GM19023 (cell line): Measurements from ENCODE around the gene ORAI2.
A peak's percentile ranks its signal among the peaks of the same experiment; 100 is the strongest.

Experiments used
- ATAC-seq: cut with Tn5 transposase; IDR thresholded peaks from one replicate; pipeline ENCODE4 v1.9.1; 2021; ENCODE audit warnings: mild to moderate bottlenecking, moderate library complexity; ENCODE audit not compliant: unreplicated experiment

Gene ORAI2

DNA sequence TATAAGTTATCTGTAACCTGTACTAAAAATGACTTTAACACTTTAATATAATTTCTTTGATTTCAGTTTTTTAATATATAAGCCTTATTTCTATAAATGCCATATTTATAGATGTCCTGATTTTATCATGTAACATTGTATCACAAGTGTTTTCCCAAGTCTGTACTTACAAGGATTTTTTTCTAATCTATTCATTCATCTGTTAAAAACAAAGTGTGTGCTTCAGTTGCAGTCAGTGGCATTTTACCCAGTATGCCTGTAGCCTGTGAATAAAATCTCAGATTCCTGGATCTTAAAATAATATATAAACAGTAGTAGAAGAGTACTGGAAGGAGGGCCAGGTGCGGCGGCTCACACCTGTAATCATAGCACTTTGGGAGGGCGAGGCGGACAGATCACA, 19.8 kb upstream of the ORAI2 start:
- ATAC-seq: no peak

- ATAC-seq: peak; percentile 41
These were observed 17.6 kb upstream of the ORAI2 start for GRCh38 chr7:102415685-102416225.

- ATAC-seq: no peak
These were observed 17.0 kb upstream of the ORAI2 start for GRCh38 chr7:102416406-102416805.

GRCh38 chr7:102417105-102417504, 16.3 kb upstream of the ORAI2 start:
- ATAC-seq: no peak

DNA sequence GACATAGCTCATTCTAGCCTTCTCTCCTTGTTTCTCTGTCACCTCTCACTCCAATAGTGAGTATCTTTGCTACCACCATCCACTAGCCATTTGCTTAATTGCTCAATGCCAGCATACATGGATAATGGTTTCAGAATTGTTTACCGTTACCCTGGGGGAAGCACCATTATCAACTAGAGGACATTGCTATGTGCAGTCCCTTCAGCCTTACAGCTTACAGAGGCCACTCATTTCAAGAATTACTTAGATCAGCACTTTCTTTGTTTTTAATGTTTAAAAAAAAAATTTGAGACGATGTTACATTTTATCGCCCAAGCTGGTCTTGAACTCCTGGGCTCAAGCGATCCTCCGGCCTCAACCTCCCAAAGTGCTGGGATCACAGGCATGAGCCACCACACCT, 14.8 kb upstream of the ORAI2 start:
- ATAC-seq: no peak

- no peak for ATAC-seq
These were observed 11.6 kb upstream of the ORAI2 start for GRCh38 chr7:102421706-102422240.

DNA sequence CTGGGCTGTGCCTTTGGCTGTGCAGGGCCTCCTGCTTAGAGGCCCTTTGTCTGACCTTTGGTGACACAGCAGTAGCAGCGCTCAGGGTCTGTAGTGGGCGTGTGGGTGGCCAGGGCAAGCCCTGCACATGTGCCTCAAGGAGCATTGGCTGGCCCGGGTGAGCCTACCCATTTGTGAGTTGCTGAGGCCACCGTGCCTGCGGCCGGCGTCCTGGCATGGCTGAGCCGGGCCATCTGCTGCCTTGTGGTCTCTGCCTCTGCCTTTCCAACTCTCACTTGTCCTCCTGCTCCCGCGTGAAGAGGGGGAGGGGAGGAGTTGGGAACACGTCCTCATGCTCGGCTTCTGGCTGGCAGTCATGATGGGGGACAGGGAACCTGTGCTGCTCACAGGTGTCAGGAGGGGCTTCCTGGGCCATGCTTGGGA, 9.2 kb upstream of the ORAI2 start:
- no peak for ATAC-seq

DNA sequence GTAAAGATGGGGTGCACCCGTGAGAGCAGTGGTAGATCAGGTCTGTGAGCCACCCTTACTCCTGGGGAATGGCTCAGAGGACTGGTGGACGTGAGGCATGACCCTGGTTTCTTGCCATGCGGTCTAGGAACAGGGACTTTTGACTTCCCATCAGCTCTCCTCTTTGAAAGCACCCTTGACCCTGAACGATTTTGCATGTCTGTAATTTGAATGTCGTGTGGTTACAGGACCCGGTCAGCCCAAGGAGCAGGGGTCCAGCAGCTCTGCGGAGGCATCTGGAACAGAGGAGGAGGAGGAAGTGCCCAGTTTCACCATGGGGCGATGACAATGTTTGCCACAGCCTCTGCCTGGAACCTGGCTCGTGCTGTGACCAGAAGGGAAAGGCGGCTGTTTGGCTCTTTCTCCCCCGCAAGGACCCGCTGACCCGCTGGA, 8.6 kb upstream of the ORAI2 start:
- ATAC-seq: no peak

DNA sequence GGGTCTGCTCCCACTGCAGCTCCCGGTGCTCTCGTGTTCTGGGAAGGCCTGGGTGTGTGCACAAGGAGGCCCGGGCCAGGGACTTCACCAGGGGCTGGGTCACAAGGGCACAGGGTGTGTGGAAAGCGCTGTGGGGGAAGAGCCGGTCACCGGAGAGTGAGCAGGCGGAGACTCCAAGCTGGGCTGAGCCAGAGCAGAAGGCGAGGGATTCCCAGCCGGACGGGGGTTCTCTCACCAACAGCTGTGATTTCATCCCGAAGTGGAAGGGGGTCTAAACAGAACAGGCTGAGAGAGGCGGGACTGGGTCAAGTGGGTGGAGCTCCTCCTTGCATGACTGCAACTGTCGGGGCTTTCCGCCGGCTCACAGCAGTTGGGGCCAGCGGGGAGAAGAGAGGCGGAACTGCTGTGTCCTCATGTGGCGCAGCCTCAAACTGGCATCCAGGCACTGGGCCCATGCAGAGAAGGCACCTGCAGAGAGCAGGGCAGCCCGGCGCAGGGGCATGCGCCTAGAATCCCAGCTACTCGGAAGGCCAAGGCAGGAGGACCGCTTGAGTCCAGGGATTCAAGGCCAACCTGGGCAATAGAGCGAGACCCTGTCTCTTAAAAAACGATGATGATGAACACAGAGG, 7.6 kb upstream of the ORAI2 start:
- ATAC-seq: peak; percentile 57

DNA sequence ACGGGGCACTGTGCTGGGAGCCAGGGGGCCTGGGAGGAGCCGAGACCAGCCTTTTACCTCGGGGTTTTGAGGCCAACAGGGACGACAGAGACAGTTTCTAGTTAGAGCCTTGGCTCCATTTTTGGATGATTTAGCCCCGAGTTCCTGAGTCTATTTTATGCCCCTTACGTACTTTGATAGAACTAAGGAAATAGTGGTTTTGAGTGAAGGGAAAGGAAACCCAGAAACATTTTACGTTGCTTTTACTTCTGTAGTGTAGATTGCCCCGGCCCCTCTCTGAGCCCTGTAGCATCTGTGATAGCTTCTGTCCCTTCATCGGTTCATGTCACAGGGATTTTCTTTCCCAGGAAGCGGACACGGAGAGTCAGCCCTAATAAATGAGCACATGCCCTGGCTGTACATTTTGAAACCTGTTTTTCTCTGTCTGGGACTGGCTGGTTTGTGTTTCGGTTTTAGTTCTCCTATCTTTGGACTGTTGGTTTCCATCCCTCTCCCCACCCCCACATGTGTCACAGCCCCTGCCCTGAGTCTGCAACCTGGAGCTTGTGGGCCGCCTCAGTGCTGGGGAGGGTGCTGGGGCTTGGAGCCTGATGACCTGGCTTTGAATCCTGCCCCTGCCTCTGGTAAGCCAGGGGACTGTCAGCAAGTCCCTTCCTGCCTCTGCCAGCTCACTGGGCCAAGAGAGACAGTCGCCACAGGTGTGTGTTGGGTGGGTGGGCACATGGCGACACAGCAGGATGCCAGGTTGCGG, 6.9 kb upstream of the ORAI2 start:
- ATAC-seq: peak; percentile 47

DNA sequence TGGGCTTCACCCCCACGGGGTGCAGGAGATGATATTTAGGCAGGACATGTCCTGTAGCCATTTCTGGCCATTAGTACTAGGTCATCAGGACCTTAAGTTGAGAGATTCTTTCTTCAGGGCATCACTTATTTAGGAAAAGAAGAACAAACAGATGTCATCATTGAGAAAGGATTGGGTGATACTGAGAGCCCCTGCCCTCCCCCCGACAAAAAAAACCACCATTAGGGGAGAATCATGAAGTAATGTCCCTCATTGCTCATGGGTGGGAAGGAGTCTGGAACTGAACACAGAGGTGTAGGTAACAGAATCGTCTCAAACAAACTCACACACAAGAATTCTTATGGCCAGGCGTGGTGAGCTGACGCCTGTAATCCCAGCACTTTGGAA, 6.4 kb upstream of the ORAI2 start:
- no peak for ATAC-seq

- no peak for ATAC-seq
These were observed 4.1 kb upstream of the ORAI2 start for GRCh38 chr7:102429141-102429899.

DNA sequence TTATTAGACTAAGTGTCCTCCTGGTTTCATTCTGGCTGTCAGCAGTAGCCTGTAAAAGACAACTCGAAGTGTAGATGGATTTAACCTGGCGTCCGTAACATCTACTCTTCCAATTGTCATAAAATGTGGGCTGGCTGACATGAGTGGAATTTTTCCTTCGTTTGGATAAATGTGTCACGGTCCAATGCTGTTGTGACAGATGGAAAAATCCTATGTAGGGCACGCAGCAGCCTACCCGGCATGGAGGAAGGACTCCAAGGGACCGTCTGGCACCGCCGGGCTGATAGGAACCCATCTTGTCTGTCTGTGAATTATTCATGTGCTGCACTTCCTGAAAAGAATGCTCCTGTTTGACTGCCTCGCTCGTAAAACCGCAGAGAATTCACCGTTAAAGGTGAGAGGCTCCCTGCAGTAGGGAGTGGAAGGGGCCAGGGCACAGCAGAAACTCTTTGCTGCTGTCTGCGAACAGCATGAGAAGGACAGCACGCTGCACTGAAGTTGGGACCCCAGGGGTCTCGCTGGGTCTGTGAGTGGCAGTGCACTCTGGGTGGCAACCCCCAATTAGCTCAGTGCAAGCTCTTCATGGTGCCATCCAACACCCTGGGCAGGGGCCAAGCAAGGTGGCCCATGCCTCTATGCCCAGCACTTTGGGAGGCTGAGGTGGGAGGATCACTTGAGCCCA, 1.6 kb upstream of the ORAI2 start:
- no peak for ATAC-seq

DNA sequence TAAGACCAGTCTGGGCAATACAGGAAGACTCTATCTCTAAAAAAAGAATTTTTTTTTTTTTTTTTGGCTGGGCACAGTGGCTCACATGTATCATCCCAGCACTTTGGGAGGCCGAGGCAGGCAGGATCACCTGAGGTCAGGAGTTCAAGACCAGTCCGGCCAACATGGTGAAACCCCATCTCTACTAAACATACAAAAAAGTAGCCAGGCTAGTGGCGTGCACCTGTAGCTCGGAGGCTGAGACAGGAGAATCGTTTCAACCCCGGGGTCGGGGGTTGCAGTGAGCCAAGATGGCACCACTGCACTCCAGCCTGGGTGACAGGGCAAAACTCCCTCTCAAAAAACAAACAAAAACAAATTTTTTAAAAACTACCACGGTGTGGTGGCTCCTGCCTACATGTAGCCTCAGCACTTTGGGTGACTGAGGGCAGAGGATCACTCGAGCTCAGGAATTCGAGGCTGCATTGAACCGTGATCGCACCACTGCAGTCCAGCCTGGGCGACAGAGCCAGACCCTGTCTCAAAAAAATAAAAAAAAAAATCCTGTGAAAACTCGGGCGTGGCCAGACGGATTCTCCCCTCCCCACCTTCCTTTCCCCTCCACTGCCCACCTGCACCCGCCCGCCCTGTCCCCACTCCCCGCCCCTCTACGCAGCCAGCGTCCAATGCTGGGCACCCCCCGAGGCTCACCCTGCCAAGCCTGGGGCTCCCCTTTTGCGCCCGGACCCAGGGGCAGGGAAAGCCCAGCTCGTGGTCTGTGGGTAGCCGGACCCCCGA, 745 bp upstream of the ORAI2 start:
- ATAC-seq: peak; percentile 34

DNA sequence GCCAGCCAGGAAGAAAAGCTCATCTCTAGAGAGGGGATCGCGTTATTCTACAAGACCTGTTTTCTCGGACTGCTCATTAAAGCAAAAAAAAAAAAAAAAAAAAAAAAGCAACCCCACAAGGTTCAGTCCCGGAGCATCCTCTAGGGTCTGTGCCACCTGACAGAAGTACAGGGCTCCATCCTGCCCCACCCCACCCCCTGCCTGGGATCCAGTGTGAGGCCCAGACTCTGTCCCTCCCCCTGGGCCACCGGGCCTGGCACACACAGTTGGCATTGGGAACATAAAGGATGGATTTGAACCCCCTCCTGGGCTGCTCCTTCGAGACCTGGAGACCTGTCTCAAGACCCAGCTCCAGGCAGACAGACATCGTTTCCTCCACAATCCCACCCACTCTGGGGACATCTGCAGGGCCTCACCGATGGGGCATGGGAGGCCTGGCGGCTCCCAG, 688 bp downstream of the ORAI2 start:
- ATAC-seq: no peak

DNA sequence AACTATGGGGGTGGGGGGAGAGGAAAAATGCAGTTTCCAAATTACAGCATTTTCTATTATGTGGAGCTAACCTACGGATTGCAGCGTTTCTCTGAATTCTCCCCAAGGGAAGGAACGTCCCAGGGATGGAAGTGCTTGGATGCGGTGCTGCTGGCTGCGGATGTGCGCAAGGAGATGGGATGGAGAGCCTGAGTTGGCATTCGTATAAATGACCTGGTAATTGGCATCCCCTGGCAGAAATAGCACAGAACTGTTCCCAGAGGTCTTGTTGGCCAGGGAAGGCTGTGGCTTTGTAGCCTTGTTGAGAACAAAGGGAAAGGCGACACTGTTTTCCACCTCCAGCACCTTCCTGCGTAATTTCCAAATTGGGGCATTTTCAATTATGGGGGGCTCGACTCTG, 2.7 kb downstream of the ORAI2 start:
- ATAC-seq: no peak

GRCh38 chr7:102439963-102440795, 6.8 kb downstream of the ORAI2 start:
- ATAC-seq: no peak

GRCh38 chr7:102444961-102445673, 11.7 kb downstream of the ORAI2 start:
- ATAC-seq: peak; percentile 41
